ENCODE results near the gene KCNAB2.

Gene KCNAB2

DNA sequence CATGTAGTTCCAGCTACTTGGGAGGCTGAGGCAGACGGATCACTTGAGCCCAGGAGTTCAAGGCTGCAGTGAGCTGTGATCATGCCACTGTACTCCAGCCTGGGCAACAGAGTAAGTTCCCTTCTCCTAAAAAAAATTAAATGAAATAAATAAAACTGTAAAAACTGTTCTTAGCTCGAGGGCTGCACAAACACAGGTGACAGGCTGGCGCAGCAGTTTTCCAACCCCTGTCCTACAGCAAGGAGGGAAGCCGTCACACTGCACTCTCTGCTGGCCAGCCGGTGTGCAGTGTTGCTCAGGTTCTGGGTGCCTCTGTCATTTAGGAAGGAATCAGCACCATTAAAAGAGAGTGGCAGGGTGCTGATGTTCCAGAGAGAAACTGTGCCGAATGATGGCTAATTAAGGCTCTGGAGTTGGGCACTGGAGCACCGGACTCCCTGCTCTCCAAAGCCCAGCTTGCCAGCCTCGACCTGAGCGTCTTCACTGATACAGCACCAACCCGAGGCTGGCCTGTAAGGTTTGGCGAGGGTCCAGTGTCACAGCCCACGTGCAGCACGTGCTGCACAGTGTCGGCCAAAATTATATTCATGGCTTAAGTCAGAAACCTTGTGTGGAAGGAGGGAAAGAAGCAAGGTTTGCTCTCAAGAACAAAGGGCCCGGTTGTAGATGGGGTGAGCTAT lies 26.4 kb upstream of the KCNAB2 start:
- no peak for DNase-seq (ENCODE audit: low spot score)
- TF ChIP-seq, protein P1, sequence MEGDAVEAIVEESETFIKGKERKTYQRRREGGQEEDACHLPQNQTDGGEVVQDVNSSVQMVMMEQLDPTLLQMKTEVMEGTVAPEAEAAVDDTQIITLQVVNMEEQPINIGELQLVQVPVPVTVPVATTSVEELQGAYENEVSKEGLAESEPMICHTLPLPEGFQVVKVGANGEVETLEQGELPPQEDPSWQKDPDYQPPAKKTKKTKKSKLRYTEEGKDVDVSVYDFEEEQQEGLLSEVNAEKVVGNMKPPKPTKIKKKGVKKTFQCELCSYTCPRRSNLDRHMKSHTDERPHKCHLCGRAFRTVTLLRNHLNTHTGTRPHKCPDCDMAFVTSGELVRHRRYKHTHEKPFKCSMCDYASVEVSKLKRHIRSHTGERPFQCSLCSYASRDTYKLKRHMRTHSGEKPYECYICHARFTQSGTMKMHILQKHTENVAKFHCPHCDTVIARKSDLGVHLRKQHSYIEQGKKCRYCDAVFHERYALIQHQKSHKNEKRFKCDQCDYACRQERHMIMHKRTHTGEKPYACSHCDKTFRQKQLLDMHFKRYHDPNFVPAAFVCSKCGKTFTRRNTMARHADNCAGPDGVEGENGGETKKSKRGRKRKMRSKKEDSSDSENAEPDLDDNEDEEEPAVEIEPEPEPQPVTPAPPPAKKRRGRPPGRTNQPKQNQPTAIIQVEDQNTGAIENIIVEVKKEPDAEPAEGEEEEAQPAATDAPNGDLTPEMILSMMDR (IDR thresholded peaks at IDR 0.05; ENCODE audit: extremely low read depth, missing control alignments) = no peak

DNA sequence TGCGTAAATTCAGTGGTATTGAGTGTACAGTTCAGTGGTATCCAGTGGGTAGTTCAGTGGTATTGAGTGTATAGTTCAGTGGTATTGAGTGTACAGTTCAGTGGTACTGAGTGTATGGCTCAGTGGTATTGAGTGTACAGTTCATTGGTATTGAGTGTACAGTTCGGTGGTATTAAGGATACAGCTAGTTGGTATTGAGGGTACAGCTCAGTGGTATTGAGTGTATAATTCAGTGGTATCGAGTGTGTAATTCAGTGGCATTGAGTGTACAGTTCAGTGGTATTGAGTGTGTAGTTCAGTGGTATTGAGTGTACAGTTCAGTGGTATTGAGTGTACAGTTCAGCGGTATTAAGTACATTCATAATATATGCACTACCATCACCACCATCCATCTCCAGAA lies 23.5 kb upstream of the KCNAB2 start:
- DNase-seq (ENCODE audit: low spot score) = no peak
- TF ChIP-seq, protein P1 (IDR thresholded peaks at IDR 0.05; ENCODE audit: extremely low read depth, missing control alignments) = no peak

DNA sequence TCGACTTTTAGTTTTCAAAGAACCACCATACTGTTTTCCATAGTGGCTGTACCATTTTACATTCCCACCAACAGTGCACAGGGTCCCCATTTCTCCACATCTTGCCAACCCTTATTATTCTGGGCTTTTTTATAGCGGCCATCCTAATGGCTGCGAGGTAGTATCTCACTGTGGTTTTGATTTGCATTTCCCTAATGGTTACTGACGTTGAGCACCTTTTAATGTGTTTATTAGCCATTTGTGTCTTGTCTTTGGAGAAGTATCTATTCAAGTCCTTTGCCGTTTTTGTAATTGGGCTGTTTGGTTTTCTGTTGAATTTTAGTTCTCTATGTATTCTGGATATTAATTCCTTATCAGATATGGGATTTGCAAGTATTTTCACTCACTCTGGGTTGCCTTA lies 22.3 kb upstream of the KCNAB2 start:
- no peak for DNase-seq (ENCODE audit: low spot score)
- TF ChIP-seq, protein P1 (IDR thresholded peaks at IDR 0.05; ENCODE audit: extremely low read depth, missing control alignments) = no peak

DNA sequence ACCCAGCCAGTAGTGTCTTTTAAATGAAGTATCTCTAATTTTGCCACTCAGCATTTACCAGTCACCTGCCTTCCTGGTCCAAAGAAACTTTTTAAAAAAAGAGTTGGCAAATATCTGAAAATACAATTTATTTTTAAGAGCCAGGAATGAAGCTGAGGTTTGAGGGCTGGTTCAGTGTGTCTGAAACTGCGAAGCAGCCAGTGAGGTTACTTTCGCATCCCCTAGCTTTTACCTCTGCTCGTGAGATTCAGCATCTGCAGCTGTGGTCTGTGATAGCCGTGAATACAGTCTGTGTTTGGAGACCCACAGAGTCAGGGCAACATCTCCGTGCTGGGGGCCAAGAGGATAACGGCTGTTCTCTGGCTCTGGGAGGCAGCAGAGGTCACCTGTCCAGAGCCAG lies 21.3 kb upstream of the KCNAB2 start:
- TF ChIP-seq, protein P1 (IDR thresholded peaks at IDR 0.05; ENCODE audit: extremely low read depth, missing control alignments) = no peak
- no peak for DNase-seq (ENCODE audit: low spot score)

DNA sequence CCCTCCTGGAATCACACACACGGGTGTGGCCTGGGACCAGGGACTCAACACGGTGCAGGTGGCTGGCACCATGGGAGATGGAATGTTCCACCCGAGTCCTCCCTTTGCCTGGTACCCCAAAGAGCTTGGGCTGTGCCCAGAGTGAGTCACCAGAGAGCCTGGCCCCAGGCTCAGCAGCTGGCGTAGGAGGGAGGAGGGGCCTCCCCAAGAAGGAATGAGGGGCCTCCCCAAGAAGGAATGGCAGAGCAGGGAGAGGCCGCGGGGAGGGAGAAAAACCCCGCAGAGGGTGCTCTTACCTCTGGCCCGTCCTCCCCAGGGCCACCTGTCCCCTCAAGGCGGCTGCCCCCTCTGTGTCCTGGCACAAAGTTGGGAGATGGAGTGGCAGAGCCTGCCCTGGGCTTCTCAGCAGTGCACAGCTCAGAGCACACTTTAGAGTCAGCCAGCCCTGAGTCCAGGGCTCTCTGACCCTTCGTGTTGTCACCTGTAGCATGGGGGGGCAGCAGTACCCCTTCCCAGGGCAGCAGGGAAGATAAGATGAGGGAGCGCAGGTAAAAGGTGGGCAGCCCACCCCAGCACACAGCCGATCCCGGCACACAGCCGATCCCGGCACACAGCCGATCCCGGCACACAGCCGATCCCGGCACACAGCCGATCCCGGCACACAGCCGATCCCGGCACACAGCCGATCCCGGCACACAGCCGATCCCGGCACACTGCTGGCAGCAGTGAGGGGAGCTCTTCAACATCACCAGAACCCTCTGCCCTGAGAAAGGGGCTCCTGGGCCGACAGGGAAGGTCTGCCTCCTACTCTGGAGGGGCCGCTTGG lies 20.2 kb upstream of the KCNAB2 start:
- TF ChIP-seq, protein P1 (IDR thresholded peaks at IDR 0.05; ENCODE audit: extremely low read depth, missing control alignments) = no peak
- no peak for DNase-seq (ENCODE audit: low spot score)

DNA sequence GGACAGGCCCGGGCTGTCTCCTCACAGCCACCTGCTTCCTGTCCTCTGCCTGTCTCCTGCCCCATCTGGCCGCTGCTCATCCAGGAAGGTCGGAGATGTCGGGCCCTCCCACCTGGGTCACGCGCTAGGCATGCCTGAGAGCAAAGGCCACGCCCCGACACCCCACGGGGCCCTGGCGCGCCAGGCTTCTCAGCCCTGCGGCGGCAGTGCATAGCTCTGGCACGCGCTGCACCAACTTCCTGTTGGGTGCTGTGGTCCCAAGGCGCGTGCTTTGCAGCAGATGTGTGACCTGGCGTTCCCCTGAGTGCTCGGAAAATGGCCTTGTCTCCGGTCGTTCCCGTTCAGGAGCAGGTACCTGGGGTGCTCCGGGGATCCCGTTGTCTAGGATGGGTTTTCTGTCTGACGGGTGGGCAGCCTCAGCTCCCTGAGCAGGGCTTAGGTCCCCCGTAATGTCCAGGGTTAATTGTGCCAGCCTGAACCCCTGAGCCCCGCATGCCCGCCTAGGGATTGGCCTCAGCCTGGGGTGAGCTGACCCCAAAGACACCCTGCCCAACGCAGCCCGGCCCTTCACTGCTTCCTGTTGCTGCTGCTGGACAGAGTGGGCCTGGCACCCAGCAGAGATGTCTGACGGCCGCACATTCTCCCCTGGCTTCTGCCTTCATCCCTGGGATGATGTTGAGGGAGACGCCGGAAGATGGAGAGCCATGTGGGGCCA lies 19.4 kb upstream of the KCNAB2 start:
- peak; percentile 91 for DNase-seq (ENCODE audit: low spot score)
- TF ChIP-seq, protein P1 (IDR thresholded peaks at IDR 0.05; ENCODE audit: extremely low read depth, missing control alignments) = no peak

DNA sequence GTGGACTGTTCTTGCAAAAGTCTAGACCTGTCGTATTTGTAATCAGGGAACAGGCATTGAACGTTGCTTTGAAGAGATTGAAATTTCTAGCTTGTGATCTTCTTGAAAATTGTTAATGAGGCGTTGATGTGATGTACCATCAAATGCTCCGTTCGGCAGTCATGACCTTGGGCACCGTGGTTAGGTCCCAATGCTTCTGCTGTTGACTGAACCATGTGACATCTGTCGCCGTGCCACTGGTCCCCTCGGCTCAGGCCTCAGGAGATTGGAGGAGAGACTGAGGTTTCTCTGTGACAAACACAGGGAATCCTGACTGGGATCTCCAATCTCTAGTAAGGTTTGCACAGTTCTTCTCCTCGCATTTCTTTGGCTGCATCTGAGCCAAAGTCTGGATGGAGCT lies 18.1 kb upstream of the KCNAB2 start:
- no peak for DNase-seq (ENCODE audit: low spot score)

More for the DNA sequence above, 18.1 kb upstream of the KCNAB2 start:
- TF ChIP-seq, protein P1 (IDR thresholded peaks at IDR 0.05; ENCODE audit: extremely low read depth, missing control alignments) = no peak
